A204.1 (cell line): Measurements from ENCODE around the gene TTLL11.

Source experiments
- FAIRE-seq: peaks from 2 replicates; lab custom pipeline; 2012; peaks lifted over from hg19 to GRCh38; lab: Jason Lieb, UNC

The TTLL11 gene

GRCh38 chr9:121974421-121974820, 118.7 kb downstream of the TTLL11 start:
- no peak for FAIRE-seq

GRCh38 chr9:121972501-121972981, 120.6 kb downstream of the TTLL11 start:
- no peak for FAIRE-seq

GRCh38 chr9:121968056-121968455, 125.1 kb downstream of the TTLL11 start:
- no peak for FAIRE-seq

- FAIRE-seq = no peak
Observed at GRCh38 chr9:121966706-121967105, 126.4 kb downstream of the TTLL11 start.

- FAIRE-seq = no peak
Observed at GRCh38 chr9:121963528-121963995, 129.5 kb downstream of the TTLL11 start.

- no peak for FAIRE-seq
Observed at GRCh38 chr9:121962421-121962820, 130.7 kb downstream of the TTLL11 start.

- FAIRE-seq = no peak
Observed at GRCh38 chr9:121960665-121961064, 132.4 kb downstream of the TTLL11 start.

- FAIRE-seq = no peak
Observed at GRCh38 chr9:121958530-121958929, 134.6 kb downstream of the TTLL11 start.

- FAIRE-seq = no peak
Observed at GRCh38 chr9:121956808-121957207, 136.3 kb downstream of the TTLL11 start.

GRCh38 chr9:121955649-121956048, 137.5 kb downstream of the TTLL11 start:
- FAIRE-seq = no peak

GRCh38 chr9:121954477-121955140, 138.5 kb downstream of the TTLL11 start:
- no peak for FAIRE-seq

GRCh38 chr9:121952611-121953010, 140.5 kb downstream of the TTLL11 start:
- no peak for FAIRE-seq

- FAIRE-seq = no peak
Observed at GRCh38 chr9:121950866-121951265, 142.2 kb downstream of the TTLL11 start.

- FAIRE-seq = no peak
Observed at GRCh38 chr9:121950441-121950840, 142.7 kb downstream of the TTLL11 start.

- FAIRE-seq = no peak
Observed at GRCh38 chr9:121949766-121950165, 143.3 kb downstream of the TTLL11 start.

GRCh38 chr9:121949364-121949763, 143.7 kb downstream of the TTLL11 start:
- no peak for FAIRE-seq

- no peak for FAIRE-seq
Observed at GRCh38 chr9:121947775-121948174, 145.3 kb downstream of the TTLL11 start.

GRCh38 chr9:121946465-121946864, 146.6 kb downstream of the TTLL11 start:
- FAIRE-seq = no peak

- FAIRE-seq = no peak
Observed at GRCh38 chr9:121945849-121946248, 147.3 kb downstream of the TTLL11 start.

GRCh38 chr9:121945281-121945680, 147.8 kb downstream of the TTLL11 start:
- no peak for FAIRE-seq

- no peak for FAIRE-seq
Observed at GRCh38 chr9:121944711-121945191, 148.4 kb downstream of the TTLL11 start.

GRCh38 chr9:121943463-121943862, 149.6 kb downstream of the TTLL11 start:
- no peak for FAIRE-seq

- no peak for FAIRE-seq
Observed at GRCh38 chr9:121942866-121943382, 150.2 kb downstream of the TTLL11 start.

- no peak for FAIRE-seq
Observed at GRCh38 chr9:121942313-121942712, 150.8 kb downstream of the TTLL11 start.
